IPS-18a (cell line): Measurements from ENCODE around the gene RUNX1.

Experiments
- H3K27ac ChIP-seq: one replicate; pipeline ENCODE4 v1.5.1; 2013; ENCODE audit warnings: low read length
- H3K27me3 ChIP-seq: one replicate; pipeline ENCODE4 v1.6.1; 2013; ENCODE audit warnings: mild to moderate bottlenecking, low read length; ENCODE audit not compliant: control insufficient read depth, insufficient read depth
- H3K36me3 ChIP-seq: one replicate; pipeline ENCODE4 v1.6.1; 2013; ENCODE audit warnings: low read depth, low read length; ENCODE audit not compliant: control insufficient read depth
- H3K4me1 ChIP-seq: one replicate; pipeline ENCODE4 v1.6.1; 2013; ENCODE audit warnings: low read depth, low read length; ENCODE audit not compliant: control insufficient read depth
- H3K4me3 ChIP-seq: one replicate; pipeline ENCODE4 v1.5.1; 2013; ENCODE audit warnings: low read length
- H3K9ac ChIP-seq: one replicate; pipeline ENCODE4 v1.6.1; 2013; ENCODE audit warnings: mild to moderate bottlenecking, low read length, moderate library complexity
- H3K9me3 ChIP-seq: one replicate; pipeline ENCODE4 v1.6.1; 2013; ENCODE audit warnings: low read depth, low read length; ENCODE audit not compliant: control insufficient read depth

The RUNX1 gene

GRCh38 chr21:34884346-34884929 is 164.7 kb downstream of the RUNX1 start:
- Histone ChIP-seq H3K27me3 (peaks cover 77% of the 10 kb centered on the region), H3K36me3 (no peaks in the 10 kb centered on the region), H3K4me1 (peaks cover 29% of the 10 kb centered on the region), H3K9me3 (no peaks in the 10 kb centered on the region), H3K9ac (no peak overlapping the region), H3K4me3 (no peak overlapping the region), H3K27ac (no peak overlapping the region)

GRCh38 chr21:34883491-34884271 is 165.4 kb downstream of the RUNX1 start:
- Histone ChIP-seq H3K27ac (no peak overlapping the region), H3K9me3 (no peaks in the 10 kb centered on the region), H3K27me3 (peaks cover 74% of the 10 kb centered on the region), H3K36me3 (no peaks in the 10 kb centered on the region), H3K4me1 (peaks cover 29% of the 10 kb centered on the region), H3K4me3 (no peak overlapping the region), H3K9ac (no peak overlapping the region)

- Histone ChIP-seq H3K4me1 (peaks cover 23% of the 10 kb centered on the region), H3K9me3 (no peaks in the 10 kb centered on the region), H3K27ac (no peak overlapping the region), H3K36me3 (no peaks in the 10 kb centered on the region), H3K27me3 (peaks cover 66% of the 10 kb centered on the region), H3K9ac (no peak overlapping the region), H3K4me3 (no peak overlapping the region)
Measured at GRCh38 chr21:34882719-34883131, 166.4 kb downstream of the RUNX1 start.

- Histone ChIP-seq H3K27ac (no peak overlapping the region), H3K9ac (no peak overlapping the region), H3K27me3 (peaks cover 59% of the 10 kb centered on the region), H3K4me3 (no peak overlapping the region), H3K9me3 (no peaks in the 10 kb centered on the region), H3K36me3 (no peaks in the 10 kb centered on the region), H3K4me1 (peaks cover 18% of the 10 kb centered on the region)
Measured at GRCh38 chr21:34881839-34882371, 167.2 kb downstream of the RUNX1 start.

- Histone ChIP-seq H3K9ac (no peak overlapping the region), H3K9me3 (no peaks in the 10 kb centered on the region), H3K27me3 (peaks cover 54% of the 10 kb centered on the region), H3K36me3 (no peaks in the 10 kb centered on the region), H3K4me3 (no peak overlapping the region), H3K27ac (no peak overlapping the region), H3K4me1 (peaks cover 13% of the 10 kb centered on the region)
Measured at GRCh38 chr21:34881421-34881820, 167.7 kb downstream of the RUNX1 start.

- H3K4me1 ChIP-seq, result peaks cover 3% of the 10 kb centered on the region
- no peak overlapping the region for H3K4me3 ChIP-seq
- no peak overlapping the region for H3K27ac ChIP-seq
- peaks cover 44% of the 10 kb centered on the region for H3K27me3 ChIP-seq
- no peak overlapping the region for H3K9ac ChIP-seq
- H3K36me3 ChIP-seq, result no peaks in the 10 kb centered on the region
- H3K9me3 ChIP-seq, result no peaks in the 10 kb centered on the region
Measured at GRCh38 chr21:34880401-34880800, 168.7 kb downstream of the RUNX1 start.

- Histone ChIP-seq H3K27me3 (peaks cover 29% of the 10 kb centered on the region), H3K36me3 (no peaks in the 10 kb centered on the region), H3K4me3 (no peak overlapping the region)
Measured at GRCh38 chr21:34878940-34879339, 170.2 kb downstream of the RUNX1 start.

GRCh38 chr21:34878501-34878900 is 170.6 kb downstream of the RUNX1 start:
- H3K27ac ChIP-seq, result no peak overlapping the region
- no peak overlapping the region for H3K4me3 ChIP-seq
- H3K27me3 ChIP-seq, result peaks cover 25% of the 10 kb centered on the region
- H3K9me3 ChIP-seq, result no peaks in the 10 kb centered on the region
- no peak overlapping the region for H3K9ac ChIP-seq
- no peaks in the 10 kb centered on the region for H3K4me1 ChIP-seq
- H3K36me3 ChIP-seq, result no peaks in the 10 kb centered on the region

More at GRCh38 chr21:34878940-34879339, 170.2 kb downstream of the RUNX1 start:
- Histone ChIP-seq H3K27ac (no peak overlapping the region), H3K9me3 (no peaks in the 10 kb centered on the region), H3K4me1 (no peaks in the 10 kb centered on the region), H3K9ac (no peak overlapping the region)

- Histone ChIP-seq H3K9ac (no peak overlapping the region), H3K4me3 (no peak overlapping the region), H3K9me3 (no peaks in the 10 kb centered on the region), H3K36me3 (no peaks in the 10 kb centered on the region), H3K27ac (no peak overlapping the region), H3K4me1 (no peaks in the 10 kb centered on the region), H3K27me3 (peaks cover 16% of the 10 kb centered on the region)
Measured at GRCh38 chr21:34877485-34878128, 171.5 kb downstream of the RUNX1 start.

GRCh38 chr21:34875830-34876229 is 173.3 kb downstream of the RUNX1 start:
- H3K9ac ChIP-seq, result no peak overlapping the region
- H3K27ac ChIP-seq, result no peak overlapping the region
- H3K27me3 ChIP-seq, result no peaks in the 10 kb centered on the region
- H3K4me3 ChIP-seq, result no peak overlapping the region
- no peaks in the 10 kb centered on the region for H3K9me3 ChIP-seq
- no peaks in the 10 kb centered on the region for H3K36me3 ChIP-seq
- no peaks in the 10 kb centered on the region for H3K4me1 ChIP-seq

- Histone ChIP-seq H3K27ac (no peak overlapping the region), H3K4me1 (peaks cover 3% of the 10 kb centered on the region), H3K36me3 (no peaks in the 10 kb centered on the region), H3K4me3 (no peak overlapping the region), H3K27me3 (peaks cover 2% of the 10 kb centered on the region), H3K9me3 (no peaks in the 10 kb centered on the region), H3K9ac (no peak overlapping the region)
Measured at GRCh38 chr21:34874684-34875513, 174.2 kb downstream of the RUNX1 start.
